Epidermal melanocyte (primary cell): Measurements from ENCODE around the gene ACCSL.

Experiments
- DNase-seq: peaks from one replicate; pipeline ENCODE4 v3.0.0; 2011; ENCODE audit warnings: low spot score; ENCODE audit not compliant: insufficient read length

ACCSL gene

GRCh38 chr11:44096360-44097185 is 48.8 kb downstream of the ACCSL start:
- DNase-seq = no peak

- DNase-seq = no peak
Measured at GRCh38 chr11:44097821-44098220, 50.0 kb downstream of the ACCSL start.

DNA sequence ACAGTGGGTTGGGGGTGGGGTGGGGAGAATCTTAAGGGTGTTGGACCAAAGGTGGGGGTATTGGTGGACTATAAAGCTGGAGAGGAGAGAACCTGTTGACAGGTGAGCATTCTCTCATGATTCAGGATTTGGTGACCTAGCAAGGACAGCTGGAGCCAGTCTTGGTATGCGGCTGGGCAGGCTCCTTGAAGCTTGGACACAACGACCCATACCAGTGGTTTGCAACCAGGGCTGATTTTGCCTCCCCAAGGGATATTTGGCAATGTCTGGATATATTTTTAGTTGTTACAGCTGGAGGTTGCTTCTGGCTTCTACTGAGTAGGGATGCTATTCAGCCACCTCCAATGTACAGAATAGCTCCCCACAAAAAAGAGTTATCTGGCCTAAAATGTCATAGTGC is 53.3 kb downstream of the ACCSL start:
- no peak for DNase-seq

GRCh38 chr11:44104481-44105294 is 56.9 kb downstream of the ACCSL start:
- DNase-seq = no peak

DNA sequence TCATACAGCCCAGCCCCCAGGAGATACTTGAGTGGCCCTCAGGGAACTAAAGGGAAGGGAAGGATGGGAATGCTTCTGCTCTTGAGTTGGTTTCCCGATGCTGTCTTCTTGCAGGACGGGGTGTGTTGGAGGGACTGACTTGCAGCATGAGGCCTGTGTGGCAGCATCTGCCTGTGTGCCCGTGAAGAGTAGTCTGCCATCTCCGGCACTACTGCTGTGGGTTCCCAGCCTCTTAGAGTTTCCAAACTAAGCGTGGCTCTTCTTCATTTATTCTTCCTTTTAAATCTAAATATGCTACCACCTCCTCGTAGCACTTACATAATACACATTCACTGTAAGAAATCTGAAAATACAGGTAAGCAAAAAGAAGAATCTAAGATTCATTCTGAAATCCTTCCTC is 60.5 kb downstream of the ACCSL start:
- no peak for DNase-seq
